Lower lobe of right lung (tissue), 2 donors: Measurements from ENCODE around the gene ANTKMT. TPM values are rescaled to one million over a fixed set of nuclear protein-coding genes. Genes with fewer than 3 reads are reported as not detected.

Experiments used
- ATAC-seq, 2 donors: fragments of 200-7000 bp; cut with Tn5 transposase; one replicate each; pipeline ENCODE4 v1.9.1; 2020 to 2022; ENCODE audit warnings: mild to moderate bottlenecking in 2 of 2, moderate library complexity in 2 of 2
- DNase-seq: peaks from one replicate; pipeline ENCODE4 v3.0.0-alpha.2; 2020
- H3K27ac ChIP-seq: fragments of 200-600 bp; one replicate; pipeline ENCODE4 v1.8.0; 2022
- H3K27me3 ChIP-seq: fragments of 200-600 bp; one replicate; pipeline ENCODE4 v1.8.0; 2022; ENCODE audit warnings: low read depth
- H3K36me3 ChIP-seq: fragments of 200-600 bp; one replicate; pipeline ENCODE4 v1.8.0; 2022; ENCODE audit warnings: mild to moderate bottlenecking
- H3K4me1 ChIP-seq: fragments of 200-600 bp; one replicate; pipeline ENCODE4 v1.8.0; 2022
- H3K4me3 ChIP-seq: fragments of 200-600 bp; one replicate; pipeline ENCODE4 v1.8.0; 2022; ENCODE audit warnings: mild to moderate bottlenecking
- H3K9me3 ChIP-seq: fragments of 200-600 bp; one replicate; pipeline ENCODE4 v1.8.0; 2022
- CTCF ChIP-seq: fragments of 200-600 bp; IDR thresholded peaks from one replicate; pipeline ENCODE4 v1.8.0; 2022; ENCODE audit warnings: antibody characterized with exemption, mild to moderate bottlenecking
- intact Hi-C: fragments of 100-400 bp; cut with DNase I; formaldehyde crosslinking; loops from one replicate; pipeline ENCODE4 v1.11.0; 2022
- microRNA-seq: library from miRNA; unstranded; fragments of <30 nt; microRNA quantifications from one replicate; pipeline ENCODE4 v1.2.0, GENCODE V29; 2020; ENCODE audit warnings: borderline number of aligned reads
- total RNA-seq: library from RNA; stranded (reverse); fragmentation: NEBNext Ultra II Directional; extraction: Animal tissue kit (Norgen Biotek cat#: 25700); gene quantifications from one replicate; pipeline ENCODE4 v1.2.1, GENCODE V29; 2021
- donor health status: DM: no; HTN: yes; CAD: no; lungs with severe emphysema.

ANTKMT gene
- total RNA-seq, 1 donor from 2014 or later, result 36.5 TPM

DNA sequence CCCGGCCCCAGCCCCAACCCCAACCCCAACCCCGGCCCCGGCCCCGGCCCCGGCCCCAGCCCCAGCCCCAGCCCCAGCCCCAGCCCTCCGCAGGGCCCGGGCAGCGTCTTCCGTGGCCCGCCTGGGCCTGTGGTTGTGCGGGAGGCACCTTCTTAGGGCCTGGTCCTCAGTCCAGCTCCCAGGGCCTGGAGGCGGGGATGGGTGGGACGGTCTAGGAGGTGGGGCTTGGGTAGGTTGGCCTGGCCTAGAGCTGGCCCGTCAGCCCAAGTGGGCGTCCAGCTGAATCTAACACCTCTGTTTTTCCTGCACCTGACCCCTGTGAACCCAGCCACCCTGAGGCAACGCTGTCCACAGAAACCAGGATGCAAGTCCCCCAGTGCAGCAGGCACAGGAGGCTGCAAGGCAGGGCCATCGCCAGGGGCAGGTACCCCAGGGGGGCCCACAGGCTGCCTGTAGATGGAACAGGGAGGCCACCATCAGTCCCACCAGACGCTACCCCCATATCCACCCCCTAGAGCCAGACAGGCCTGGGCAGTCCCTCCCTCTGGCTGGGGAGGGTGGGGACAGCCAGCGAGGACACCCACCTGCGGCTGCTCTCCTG, 48.3 kb downstream of the ANTKMT start:
- no peaks in the 10 kb centered on the region for H3K9me3 ChIP-seq
- intact Hi-C loops, result no loop called here
- no peak overlapping the region for H3K27ac ChIP-seq
- TF ChIP-seq CTCF, result no peak
- no peak overlapping the region for H3K4me3 ChIP-seq
- peaks cover 3% of the 10 kb centered on the region for H3K27me3 ChIP-seq
- H3K4me1 ChIP-seq, result no peaks in the 10 kb centered on the region
- ATAC-seq (no peak), DNase-seq (no peak)
- no peaks in the 10 kb centered on the region for H3K36me3 ChIP-seq

GRCh38 chr16:769934-770333, 49.0 kb downstream of the ANTKMT start:
- no peak for TF ChIP-seq CTCF
- H3K4me1 ChIP-seq, result no peaks in the 10 kb centered on the region
- DNase-seq, result no peak
- no peak overlapping the region for H3K27ac ChIP-seq
- ATAC-seq, result no peak
- no peak overlapping the region for H3K4me3 ChIP-seq
- H3K36me3 ChIP-seq, result no peaks in the 10 kb centered on the region
- H3K27me3 ChIP-seq, result peaks cover 8% of the 10 kb centered on the region
- intact Hi-C loops, result no loop called here
- H3K9me3 ChIP-seq, result no peaks in the 10 kb centered on the region

DNA sequence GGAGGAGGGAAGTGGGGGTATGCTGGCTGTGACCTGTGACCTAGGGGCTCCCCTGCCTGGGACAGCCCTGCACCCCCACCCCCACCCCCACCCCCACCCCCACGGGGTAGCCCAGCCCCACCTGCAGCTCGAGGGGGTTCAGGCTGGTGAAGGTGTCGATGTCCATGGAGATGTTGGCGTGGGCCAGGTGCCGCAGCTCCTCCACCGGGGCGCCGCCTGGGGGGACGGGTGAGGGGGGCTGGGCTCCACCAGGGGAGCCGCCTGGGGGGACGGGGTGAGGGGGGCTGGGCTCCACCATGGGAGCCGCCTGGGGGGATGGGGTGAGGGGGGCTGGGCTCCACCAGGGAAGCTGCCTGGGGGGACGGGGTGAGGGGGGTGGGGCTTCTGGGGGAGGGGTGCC, 49.5 kb downstream of the ANTKMT start:
- intact Hi-C loops, result no loop called here
- ATAC-seq, result no peak
- TF ChIP-seq CTCF, result no peak

More for the DNA sequence above, 49.5 kb downstream of the ANTKMT start:
- H3K36me3 ChIP-seq, result no peaks in the 10 kb centered on the region
- H3K9me3 ChIP-seq, result no peaks in the 10 kb centered on the region
- peaks cover 8% of the 10 kb centered on the region for H3K27me3 ChIP-seq
- H3K4me3 ChIP-seq, result no peak overlapping the region
- H3K27ac ChIP-seq, result no peak overlapping the region
- DNase-seq, result no peak
- H3K4me1 ChIP-seq, result no peaks in the 10 kb centered on the region

Small RNAs within 50 kb of the gene (microRNA-seq; reads per million reads assigned to microRNA genes)
- not detected for gene MIR662

Other genes with a start within 250 kb of the ANTKMT start
- 44.3 TPM for gene CAPN15, start 193.4 kb upstream of the ANTKMT start, total RNA-seq
- not detected for gene PRR35, start 160.8 kb upstream of the ANTKMT start, total RNA-seq
- gene NHLRC4, start 154.1 kb upstream of the ANTKMT start, total RNA-seq, result 2.7 TPM
- gene PIGQ, start 151.2 kb upstream of the ANTKMT start, total RNA-seq, result 68.9 TPM
- gene RAB40C, start 131.1 kb upstream of the ANTKMT start, total RNA-seq, result 40.1 TPM
- gene WFIKKN1, start 90.2 kb upstream of the ANTKMT start, total RNA-seq, result 1.2 TPM
- 63.1 TPM for gene METTL26, start 84.8 kb upstream of the ANTKMT start, total RNA-seq
- 47.7 TPM for gene MCRIP2, start 79.3 kb upstream of the ANTKMT start, total RNA-seq
- gene WDR90, start 71.8 kb upstream of the ANTKMT start, total RNA-seq, result 31.4 TPM
- 81.6 TPM for gene RHOT2, start 53.0 kb upstream of the ANTKMT start, total RNA-seq
- gene RHBDL1, start 45.5 kb upstream of the ANTKMT start, total RNA-seq, result 2.0 TPM
- gene STUB1, start 40.7 kb upstream of the ANTKMT start, total RNA-seq, result 86.0 TPM
- gene JMJD8, start 36.8 kb upstream of the ANTKMT start, total RNA-seq, result 43.2 TPM
- 13.1 TPM for gene WDR24, start 30.7 kb upstream of the ANTKMT start, total RNA-seq
- gene FBXL16, start 15.3 kb upstream of the ANTKMT start, total RNA-seq, result 11.0 TPM
- gene METRN, start 6.0 kb upstream of the ANTKMT start, total RNA-seq, result 35.9 TPM
- gene CCDC78, start 5.3 kb downstream of the ANTKMT start, total RNA-seq, result 26.1 TPM
- 15.6 TPM for gene HAGHL, start 6.0 kb downstream of the ANTKMT start, total RNA-seq
- 24.3 TPM for gene CIAO3, start 19.9 kb downstream of the ANTKMT start, total RNA-seq
- 42.6 TPM for gene MSLN, start 39.6 kb downstream of the ANTKMT start, total RNA-seq
- gene RPUSD1, start 67.2 kb downstream of the ANTKMT start, total RNA-seq, result 16.3 TPM
- 11.3 TPM for gene CHTF18, start 67.5 kb downstream of the ANTKMT start, total RNA-seq
- not detected for gene GNG13, start 79.6 kb downstream of the ANTKMT start, total RNA-seq
- 23.8 TPM for gene LMF1, start 249.8 kb downstream of the ANTKMT start, total RNA-seq